Subcutaneous adipose tissue (tissue), 4 donors: Measurements from ENCODE around the gene ANKRD66. TPM values are rescaled to one million over a fixed set of nuclear protein-coding genes. Genes with fewer than 3 reads are reported as not detected.

Experiments
- CTCF ChIP-seq: fragments of 450-650 bp; IDR thresholded peaks from one replicate; pipeline ENCODE4 v1.5.1; 2016; ENCODE audit warnings: low read depth, mild to moderate bottlenecking, control low read depth, antibody characterized with exemption, moderate library complexity
- total RNA-seq, 4 donors: library from RNA; depleted of rRNA; stranded (reverse); fragments of >200 nt; gene quantifications; one replicate each; pipeline ENCODE4 v1.1.0, GENCODE V29; 2016

The ANKRD66 gene
- total RNA-seq, 4 donors from 2014 or later = not detected

- TF ChIP-seq CTCF = no peak
Measured at GRCh38 chr6:46772762-46773161, 26.0 kb downstream of the ANKRD66 start.

- TF ChIP-seq CTCF = no peak
Measured at GRCh38 chr6:46773201-46773855, 26.6 kb downstream of the ANKRD66 start.

DNA sequence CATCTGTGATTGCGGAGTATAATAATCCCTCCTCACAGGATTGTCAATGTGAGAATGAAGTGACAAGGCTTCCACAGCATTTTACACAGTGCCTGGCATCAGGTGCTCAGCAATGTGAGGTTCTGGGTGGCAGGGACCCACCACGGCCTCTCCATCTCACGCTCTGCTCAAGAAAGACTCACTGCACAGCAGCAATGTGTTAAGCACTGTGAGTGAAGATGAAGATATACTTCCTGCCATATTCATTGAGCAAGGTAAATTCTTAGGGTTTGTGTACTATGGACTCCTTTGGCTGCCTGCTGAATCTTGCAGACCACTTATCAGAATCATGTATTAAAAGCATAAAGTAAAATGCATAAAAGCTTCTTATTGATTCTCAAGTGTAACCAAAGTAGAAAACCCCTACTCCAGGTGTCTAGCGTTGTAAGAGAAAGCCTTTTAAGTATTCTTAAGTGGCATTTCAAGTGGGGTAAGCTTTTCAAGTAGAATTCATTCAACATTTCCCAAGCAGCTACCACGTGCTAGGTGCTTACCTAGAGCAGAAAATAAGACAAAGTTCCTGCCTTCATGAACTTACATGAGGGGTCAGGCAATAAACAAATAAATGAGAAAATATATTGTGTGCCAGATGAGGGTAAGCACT is 29.5 kb downstream of the ANKRD66 start:
- no peak for TF ChIP-seq CTCF

DNA sequence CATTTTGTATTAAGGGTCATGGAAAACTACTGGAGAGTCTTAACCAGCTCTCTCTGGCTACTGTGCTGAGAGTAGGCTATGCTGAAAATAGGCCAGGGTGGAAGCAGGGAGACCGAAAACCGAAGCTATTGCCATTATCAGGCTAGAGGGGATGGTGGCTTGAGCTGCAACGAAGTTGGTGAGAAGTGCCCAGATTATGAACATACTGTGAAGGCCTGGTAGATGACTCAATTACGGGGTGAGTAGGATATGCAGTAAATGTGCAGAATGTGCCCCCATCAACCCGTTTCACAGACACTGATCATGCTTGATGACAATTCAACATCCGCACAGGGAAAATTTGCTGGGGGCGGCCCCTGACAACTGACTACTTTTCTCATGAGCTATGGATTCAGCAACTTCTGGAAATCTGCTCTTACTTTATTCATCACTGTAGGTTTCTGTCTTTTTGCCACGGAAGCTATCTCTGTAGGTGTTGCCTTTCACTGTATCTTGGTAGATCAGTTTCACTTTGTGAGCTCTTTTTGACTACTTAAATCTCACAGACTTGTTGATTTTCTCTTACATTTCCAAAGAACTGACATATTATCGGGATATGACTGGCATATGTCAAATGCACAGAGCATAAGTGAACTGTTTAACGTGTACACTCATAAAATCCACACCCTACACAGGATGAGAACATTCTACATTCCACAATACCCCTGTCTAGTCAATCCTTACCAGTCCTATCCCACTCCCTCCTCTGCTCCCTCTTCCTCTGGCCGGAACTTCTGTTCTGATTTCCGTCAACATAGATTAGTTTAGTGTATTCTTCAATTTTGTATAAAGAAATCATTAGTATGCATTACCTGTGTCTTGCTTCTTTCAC is 31.0 kb downstream of the ANKRD66 start:
- no peak for TF ChIP-seq CTCF

DNA sequence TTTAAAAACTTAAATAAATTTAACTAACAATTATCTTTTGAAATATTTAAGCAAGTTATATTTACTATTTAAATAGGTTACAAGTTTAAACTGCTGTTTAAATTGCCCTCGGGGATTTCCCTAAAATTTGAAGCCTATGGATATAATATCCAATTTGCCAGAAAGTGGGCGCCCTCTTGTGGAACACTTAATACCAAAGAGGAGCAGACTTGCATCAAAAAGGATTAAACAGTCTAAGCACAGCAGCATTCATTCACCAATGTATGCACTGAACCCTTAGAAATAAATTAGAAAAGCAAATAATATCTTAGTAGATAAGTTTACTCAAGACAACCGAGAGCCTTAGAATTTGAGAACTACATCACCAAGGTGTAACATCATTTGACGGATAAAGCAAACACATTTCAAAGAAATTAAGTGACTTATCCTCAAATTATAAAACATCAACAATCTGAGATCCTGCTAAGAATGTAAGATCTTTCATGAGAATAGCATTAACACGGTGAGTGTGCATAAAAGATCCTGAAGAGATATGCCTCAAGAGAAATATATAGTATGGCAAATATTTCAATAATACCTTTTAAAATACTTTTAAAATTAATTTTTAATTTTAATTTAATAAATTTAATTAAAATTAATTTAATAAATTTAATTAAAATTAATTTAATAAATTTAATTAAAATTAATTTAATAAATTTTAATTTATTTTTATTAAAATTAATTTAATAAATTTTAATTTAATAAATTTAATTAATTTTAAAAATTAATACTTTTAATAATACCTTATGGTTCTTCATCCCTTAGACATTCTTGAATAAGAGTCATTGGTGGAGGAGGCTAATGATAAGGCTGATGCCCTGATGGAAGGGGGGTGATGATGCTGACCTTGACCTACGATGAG is 35.0 kb downstream of the ANKRD66 start:
- TF ChIP-seq CTCF = no peak

GRCh38 chr6:46784535-46784934 is 37.8 kb downstream of the ANKRD66 start:
- no peak for TF ChIP-seq CTCF
